GM21528 (cell line): ENCODE measurements around the gene TBX19.
"Not testable (repeated sequence)": the region's sequence is repeated elsewhere in the genome, so short reads cannot be mapped to it uniquely, and the experiment has no call there.

Source experiments
- ATAC-seq: cut with Tn5 transposase; IDR thresholded peaks from one replicate; pipeline ENCODE4 v1.9.1; 2021; ENCODE audit warnings: mild to moderate bottlenecking, moderate library complexity; ENCODE audit not compliant: unreplicated experiment, low FRiP score

TBX19 gene

DNA sequence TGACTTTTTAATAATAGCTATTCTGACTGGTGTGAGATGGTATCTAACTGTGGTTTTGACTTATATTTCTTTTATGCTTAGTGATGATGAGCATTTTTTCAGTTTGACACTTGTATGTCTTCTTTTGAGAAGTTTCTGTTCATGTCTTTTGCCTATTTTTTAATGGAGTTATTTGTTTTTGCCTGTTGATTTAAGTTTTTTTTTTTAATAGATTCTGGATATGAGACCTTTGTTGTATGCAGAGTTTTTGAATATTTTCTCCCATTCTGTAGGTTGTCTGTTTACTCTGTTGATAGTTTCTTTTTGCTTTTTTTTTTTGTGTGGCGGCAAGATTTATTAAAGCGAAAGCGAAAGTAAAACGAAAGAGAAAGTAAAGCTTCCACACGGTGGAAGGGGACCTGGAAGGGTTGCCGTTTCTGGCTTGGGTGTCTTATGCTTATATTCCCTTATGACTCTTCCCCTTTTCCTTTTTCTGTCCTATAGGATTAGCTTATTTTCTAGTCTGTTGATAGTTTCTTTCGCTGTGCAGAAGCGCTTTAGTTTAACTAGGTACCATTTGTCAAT is 67.6 kb downstream of the TBX19 start:
- no peak for ATAC-seq

DNA sequence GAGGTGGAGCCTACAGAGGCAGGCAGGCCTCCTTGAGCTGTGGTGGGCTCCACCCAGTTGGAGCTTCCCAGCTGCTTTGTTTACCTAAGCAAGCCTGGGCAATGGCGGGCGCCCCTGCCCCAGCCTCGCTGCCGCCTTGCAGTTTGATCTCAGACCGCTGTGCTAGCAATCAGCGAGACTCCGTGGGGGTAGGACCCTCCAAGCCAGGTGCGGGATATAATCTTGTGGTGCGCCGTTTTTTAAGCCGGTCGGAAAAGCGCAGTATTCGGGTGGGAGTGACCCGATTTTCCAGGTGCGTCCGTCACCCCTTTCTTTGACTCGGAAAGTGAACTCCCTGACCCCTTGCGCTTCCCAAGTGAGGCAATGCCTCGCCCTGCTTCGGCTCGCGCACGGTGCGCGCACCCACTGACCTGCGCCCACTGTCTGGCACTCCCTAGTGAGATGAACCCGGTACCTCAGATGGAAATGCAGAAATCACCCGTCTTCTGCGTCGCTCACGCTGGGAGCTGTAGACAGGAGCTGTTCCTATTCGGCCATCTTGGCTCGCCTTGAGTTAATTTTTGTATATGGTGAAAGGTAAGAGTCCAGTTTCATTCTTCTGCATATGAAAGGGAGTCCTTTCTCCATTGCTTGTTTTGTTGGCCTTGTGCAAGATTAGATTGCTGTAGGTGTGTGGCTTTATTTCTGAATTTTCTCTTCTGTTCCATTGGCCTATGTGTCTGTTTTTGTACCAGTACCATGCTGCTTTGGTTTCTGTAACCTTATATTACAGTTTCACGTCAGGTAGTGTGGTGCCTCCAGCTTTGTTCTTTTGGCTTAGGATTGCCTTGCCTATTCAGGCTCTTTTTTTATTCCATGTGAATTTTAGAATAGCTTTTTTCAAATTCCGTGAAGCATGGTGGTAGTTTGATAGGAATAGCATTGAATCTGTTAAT is 73.9 kb downstream of the TBX19 start:
- ATAC-seq, result not testable (repeated sequence)

DNA sequence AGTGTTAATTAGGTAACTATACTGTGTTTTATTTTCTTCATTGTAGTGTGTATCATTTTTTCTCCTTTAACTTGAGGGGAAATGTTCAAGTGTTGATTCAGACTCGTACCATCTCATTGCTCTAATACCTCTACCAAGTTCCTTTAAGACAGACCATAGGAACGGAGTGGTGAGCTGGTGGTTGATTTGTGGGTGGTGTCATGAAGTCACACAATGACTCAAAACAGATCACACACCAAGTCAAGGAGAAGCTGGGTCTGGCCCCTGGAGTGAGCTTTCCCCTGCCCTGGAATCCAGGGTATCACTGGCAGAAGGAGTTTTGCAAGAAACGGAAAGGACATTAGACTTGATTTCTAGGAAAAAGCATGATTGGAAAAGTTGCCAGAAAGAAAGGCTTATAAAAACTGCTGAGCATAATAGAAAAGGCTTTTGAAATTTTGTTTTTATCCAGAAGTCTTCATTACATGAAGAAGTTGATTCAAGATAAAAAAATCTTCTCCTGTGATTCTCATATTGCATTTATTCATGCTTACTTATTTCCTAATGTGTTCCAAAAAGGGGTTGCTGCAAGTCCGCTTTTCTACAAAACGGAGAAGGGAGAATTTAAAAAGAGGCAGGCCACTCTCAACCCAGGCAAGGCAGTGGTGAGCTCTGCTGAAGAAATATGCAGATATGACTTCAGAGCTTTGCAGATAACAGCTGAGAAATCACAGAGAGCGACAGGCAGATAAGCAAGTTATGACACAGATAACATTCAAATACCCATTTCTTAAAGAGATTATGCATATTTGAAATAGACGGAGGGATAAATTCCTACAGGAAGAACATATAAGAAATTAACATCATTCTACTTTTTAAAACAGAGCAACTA is 79.7 kb downstream of the TBX19 start:
- no peak for ATAC-seq

DNA sequence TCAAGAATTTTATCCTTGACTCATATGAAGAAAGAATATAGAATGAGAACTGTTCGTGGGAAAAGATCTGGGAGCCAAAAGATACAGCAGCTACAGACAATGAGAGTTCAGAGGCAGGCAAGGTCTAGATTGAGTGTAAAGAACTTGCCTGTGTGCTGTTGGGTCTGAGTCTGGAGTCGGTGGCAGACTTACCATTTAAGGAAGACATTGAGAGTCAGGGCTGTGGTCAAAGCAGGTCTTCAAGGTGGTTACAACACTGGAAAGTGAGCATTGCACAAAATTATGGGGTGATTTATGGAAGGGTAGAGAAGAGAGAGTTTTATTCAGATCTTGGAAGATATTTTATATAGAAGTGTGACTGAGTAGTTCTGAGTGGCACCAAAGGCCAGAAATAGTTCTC is 80.6 kb downstream of the TBX19 start:
- ATAC-seq, result no peak

DNA sequence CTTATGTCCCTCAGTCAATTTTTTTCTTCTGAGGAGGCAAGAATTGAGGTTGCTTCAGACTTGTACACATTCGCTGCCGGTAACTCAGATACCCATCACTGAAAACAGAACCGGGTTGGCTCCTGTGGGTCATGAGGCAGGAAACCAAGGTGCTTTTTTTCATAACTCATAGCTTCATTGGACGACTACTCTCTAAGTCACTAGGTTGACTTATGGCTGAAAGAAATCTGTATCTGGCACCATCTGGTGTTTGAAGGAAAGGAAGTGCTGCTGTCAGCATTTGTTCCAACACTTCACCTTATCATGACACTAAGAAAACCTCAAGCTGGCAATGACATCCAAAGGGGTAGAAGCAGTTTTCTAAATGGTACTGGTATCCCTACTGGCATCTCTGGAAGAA is 82.3 kb downstream of the TBX19 start:
- ATAC-seq, result no peak
